ENCODE measurements around the gene FTCD.

The FTCD gene

DNA sequence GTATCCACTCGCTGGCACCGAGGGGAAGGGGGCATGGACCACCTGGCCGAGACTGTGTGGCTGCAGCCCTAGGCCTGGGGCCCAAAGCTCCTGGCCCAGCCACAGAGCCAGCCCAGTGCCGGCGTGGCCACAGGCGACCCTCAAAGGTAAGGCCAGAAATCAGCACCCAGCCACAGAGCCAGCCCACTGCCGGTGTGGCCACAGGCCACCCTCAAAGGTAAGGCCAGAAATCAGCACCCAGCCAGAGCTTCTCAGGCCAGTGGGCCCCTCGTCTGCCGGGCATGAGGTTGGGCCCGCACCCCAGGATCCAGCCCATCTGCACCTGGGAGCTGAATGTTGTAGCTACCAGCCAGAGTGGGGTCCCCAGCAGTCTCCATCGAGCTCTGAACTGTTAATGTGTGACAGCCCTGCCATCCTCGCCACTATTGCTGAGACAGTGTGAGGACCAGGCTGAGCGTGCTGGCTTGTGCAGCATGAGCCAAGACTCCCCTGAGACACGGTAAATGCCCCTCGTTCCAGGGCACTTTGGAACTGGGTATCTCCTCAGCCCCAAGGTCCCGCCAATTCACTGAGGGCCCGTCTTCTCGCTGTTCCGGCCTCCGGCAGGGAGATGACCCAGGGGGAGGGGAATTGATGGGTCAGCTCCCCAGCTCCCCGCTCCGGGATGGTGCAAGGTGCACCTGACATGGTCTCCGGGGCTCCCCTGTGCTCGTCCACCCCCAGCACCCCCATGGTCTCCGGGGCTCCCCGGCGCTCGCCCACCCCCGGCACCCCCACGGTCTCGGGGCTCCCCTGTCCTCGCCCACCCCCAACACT is 4.7 kb upstream of the FTCD start:
- Histone ChIP-seq H3K9ac (ENCODE audit: low read length) (no peak overlapping the region), H3K4me1 (ENCODE audit: control insufficient read depth, insufficient read depth, low read length) (no peaks in the 10 kb centered on the region), H3K27me3 (ENCODE audit: control insufficient read depth, insufficient read depth, low read length) (no peaks in the 10 kb centered on the region), H3K36me3 (ENCODE audit: control insufficient read depth, insufficient read depth, low read length) (no peaks in the 10 kb centered on the region), H3K4me3 (ENCODE audit: low read length) (no peak overlapping the region), H3K27ac (ENCODE audit: low read depth, low read length) (no peak overlapping the region)

DNA sequence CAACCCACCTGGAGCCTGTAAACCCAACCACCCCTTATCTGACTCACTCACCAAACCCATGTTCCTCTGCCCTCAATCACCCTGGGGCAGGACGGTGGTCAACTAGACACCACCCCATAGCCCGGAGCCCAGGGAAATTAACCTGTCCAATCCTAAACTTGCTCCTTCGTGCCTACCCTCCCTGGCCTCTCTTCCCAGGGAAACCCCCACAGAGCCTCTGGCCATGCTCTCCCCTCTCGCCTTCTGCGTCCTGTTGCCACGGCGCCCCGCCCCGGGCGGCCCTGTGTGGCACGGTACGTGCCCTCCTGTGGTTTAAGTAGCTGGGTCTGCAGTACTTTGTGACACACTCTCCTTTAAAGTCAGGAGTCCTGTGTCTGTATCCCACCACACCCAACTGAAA is 4.0 kb upstream of the FTCD start:
- Histone ChIP-seq H3K4me3 (ENCODE audit: low read length) (no peak overlapping the region), H3K27ac (ENCODE audit: low read depth, low read length) (no peak overlapping the region), H3K36me3 (ENCODE audit: control insufficient read depth, insufficient read depth, low read length) (no peaks in the 10 kb centered on the region), H3K9ac (ENCODE audit: low read length) (no peak overlapping the region), H3K4me1 (ENCODE audit: control insufficient read depth, insufficient read depth, low read length) (no peaks in the 10 kb centered on the region), H3K27me3 (ENCODE audit: control insufficient read depth, insufficient read depth, low read length) (no peaks in the 10 kb centered on the region)

DNA sequence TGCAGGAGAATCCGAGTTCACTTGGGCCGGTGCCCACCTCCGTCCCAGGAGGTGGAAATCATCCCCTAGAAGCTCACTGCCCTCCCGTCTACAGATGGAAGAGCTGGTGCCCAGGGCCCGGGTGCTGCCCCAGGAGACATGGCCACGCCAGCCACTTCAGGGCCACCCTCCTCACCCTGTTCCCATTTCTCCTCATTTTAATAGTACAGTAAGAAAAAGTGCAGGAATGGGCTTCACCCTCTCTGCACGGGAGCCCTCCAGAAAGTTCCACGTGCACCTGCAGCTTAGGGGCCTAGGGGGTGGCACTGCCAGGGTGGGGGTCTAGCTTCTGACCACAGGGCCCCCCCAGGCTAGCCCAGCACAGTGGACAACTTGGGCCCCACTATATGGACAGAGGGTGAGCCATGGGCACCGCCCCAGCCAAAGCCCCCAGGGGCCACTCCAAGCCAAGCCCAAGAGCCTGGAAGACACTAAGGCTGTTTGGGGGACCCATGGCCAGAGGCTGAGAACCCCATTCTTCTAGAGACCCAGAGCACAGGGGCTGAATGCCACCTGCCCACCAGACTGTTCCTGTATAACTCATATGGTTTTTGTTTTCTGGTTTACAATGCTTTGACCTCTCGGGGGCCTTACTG is 3.4 kb upstream of the FTCD start:
- H3K4me1 ChIP-seq (ENCODE audit: control insufficient read depth, insufficient read depth, low read length): no peaks in the 10 kb centered on the region
- no peak overlapping the region for H3K9ac ChIP-seq (ENCODE audit: low read length)

DNA sequence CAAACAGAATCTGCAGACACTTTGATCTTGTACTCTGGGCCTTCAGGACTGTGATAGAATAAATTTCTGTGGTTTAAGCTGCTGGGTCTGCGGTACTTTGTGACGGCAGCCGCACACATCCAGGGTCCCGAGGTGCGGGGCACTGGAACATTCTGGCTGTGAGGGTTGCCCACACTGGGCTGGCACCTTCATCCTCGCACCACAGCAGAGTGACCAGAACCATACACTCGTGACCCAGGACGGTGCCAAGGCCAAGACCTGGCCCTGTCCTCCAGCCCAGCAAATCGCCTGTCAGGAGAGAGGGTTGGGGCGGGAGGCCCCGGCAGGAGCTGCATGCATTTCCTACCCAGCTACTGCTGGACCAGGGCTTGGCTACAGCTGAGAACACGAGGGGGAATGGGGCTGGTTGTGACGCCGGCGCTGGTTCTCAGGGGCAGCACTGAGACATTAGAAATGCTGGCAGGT is 2.6 kb upstream of the FTCD start:
- Histone ChIP-seq H3K27me3 (ENCODE audit: control insufficient read depth, insufficient read depth, low read length) (no peaks in the 10 kb centered on the region), H3K36me3 (ENCODE audit: control insufficient read depth, insufficient read depth, low read length) (no peaks in the 10 kb centered on the region), H3K4me3 (ENCODE audit: low read length) (no peak overlapping the region), H3K9ac (ENCODE audit: low read length) (no peak overlapping the region), H3K4me1 (ENCODE audit: control insufficient read depth, insufficient read depth, low read length) (no peaks in the 10 kb centered on the region), H3K27ac (ENCODE audit: low read depth, low read length) (no peak overlapping the region)

More for the DNA sequence above, 3.4 kb upstream of the FTCD start:
- H3K27ac ChIP-seq (ENCODE audit: low read depth, low read length): no peak overlapping the region
- no peaks in the 10 kb centered on the region for H3K36me3 ChIP-seq (ENCODE audit: control insufficient read depth, insufficient read depth, low read length)
- no peak overlapping the region for H3K4me3 ChIP-seq (ENCODE audit: low read length)
- no peaks in the 10 kb centered on the region for H3K27me3 ChIP-seq (ENCODE audit: control insufficient read depth, insufficient read depth, low read length)

DNA sequence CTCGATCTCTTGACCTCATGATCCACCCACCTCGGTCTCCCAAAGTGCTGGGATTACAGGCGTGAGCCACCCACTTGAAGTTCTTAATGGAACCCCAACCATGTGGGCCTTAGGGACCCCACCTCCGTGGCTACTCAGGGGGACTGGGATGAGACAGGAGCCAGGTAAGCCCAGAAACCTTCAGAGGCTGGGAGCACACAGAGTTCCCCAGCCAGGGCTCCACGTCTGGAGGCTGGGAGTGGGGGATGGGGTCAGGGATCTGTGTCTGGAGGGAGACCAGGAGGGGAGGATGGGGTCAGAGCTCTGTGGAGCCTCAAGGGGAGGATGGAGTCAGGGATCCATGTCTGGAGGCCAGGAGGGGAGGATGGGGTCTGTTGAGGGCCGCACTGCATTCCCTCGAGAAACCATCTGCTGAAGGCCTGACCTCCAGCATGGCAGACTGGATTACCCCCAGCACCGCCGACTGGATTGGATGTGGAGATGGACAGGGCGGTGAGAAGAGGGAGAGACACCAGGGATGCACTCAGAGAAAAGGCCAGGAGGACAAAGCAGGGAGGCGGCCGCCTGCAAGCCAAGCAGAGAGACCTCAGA is 2.1 kb upstream of the FTCD start:
- Histone ChIP-seq H3K4me3 (ENCODE audit: low read length) (no peak overlapping the region), H3K9ac (ENCODE audit: low read length) (no peak overlapping the region), H3K27ac (ENCODE audit: low read depth, low read length) (no peak overlapping the region), H3K36me3 (ENCODE audit: control insufficient read depth, insufficient read depth, low read length) (no peaks in the 10 kb centered on the region), H3K4me1 (ENCODE audit: control insufficient read depth, insufficient read depth, low read length) (no peaks in the 10 kb centered on the region), H3K27me3 (ENCODE audit: control insufficient read depth, insufficient read depth, low read length) (no peaks in the 10 kb centered on the region)

DNA sequence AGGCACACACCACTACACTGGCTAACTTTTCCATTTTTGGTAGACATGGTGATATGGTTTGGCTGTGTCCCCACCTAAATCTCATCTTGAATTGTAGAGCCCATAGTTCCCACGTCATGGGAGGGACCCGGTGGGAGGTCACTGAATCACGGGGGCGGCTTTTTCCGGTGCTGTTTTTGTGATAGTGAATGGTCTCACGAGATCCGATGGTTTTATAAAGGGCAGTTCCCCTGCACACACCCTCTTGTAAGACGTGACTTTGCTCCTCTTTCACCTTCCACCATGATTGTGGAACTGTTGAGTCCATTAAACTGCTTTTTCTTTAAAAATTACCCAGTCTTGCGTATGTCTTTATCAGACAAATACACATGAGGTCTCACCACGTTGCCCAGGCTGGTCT is 1.3 kb upstream of the FTCD start:
- H3K9ac ChIP-seq (ENCODE audit: low read length): no peak overlapping the region
- no peaks in the 10 kb centered on the region for H3K27me3 ChIP-seq (ENCODE audit: control insufficient read depth, insufficient read depth, low read length)
- no peak overlapping the region for H3K4me3 ChIP-seq (ENCODE audit: low read length)
- H3K4me1 ChIP-seq (ENCODE audit: control insufficient read depth, insufficient read depth, low read length): no peaks in the 10 kb centered on the region
- no peak overlapping the region for H3K27ac ChIP-seq (ENCODE audit: low read depth, low read length)
- H3K36me3 ChIP-seq (ENCODE audit: control insufficient read depth, insufficient read depth, low read length): no peaks in the 10 kb centered on the region

DNA sequence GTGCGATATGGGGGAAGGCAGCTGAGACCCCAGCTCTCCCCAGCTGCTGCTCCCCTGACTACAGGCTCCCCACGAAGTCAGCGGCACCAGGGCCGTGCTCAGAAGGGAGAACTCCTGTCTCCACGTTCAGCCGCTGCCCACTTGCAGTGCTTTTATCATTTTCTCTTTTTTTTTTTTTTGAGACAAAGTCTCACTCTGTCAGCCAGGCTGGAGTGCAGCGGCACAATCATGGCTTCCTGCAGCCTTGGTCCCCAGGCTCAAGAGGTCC is 933 bp upstream of the FTCD start:
- H3K4me3 ChIP-seq (ENCODE audit: low read length): no peak overlapping the region
- H3K4me1 ChIP-seq (ENCODE audit: control insufficient read depth, insufficient read depth, low read length): no peaks in the 10 kb centered on the region
- H3K27ac ChIP-seq (ENCODE audit: low read depth, low read length): no peak overlapping the region
- no peaks in the 10 kb centered on the region for H3K36me3 ChIP-seq (ENCODE audit: control insufficient read depth, insufficient read depth, low read length)
- H3K9ac ChIP-seq (ENCODE audit: low read length): no peak overlapping the region
- no peaks in the 10 kb centered on the region for H3K27me3 ChIP-seq (ENCODE audit: control insufficient read depth, insufficient read depth, low read length)

DNA sequence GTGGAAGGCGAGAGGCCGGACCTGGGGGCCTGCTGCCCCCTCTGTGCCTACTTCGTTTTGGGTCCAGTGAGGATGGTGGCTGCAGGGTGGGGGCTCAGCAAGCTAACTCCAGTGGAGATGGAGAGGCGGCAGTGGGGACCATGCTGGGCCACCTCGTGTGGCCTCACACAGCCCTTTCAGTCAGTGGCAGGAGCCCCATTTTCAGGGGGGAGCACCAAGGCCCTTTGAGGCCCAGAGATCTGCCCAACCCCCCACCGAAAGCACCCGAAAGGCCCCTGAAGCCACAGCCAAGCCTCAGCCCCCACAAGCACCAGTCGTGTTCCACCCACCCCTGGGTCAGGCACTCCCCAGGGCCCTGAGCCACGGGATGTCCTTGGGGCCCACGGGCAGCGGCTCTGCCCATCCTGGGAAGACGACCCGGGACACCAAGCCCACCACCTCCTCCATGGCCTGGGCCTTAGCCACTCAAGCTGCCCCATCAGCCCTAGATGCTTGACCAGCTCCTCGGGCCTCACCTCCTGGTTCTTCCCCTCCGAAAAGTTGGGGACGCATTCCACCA is 345 bp downstream of the FTCD start:
- Histone ChIP-seq H3K27ac (ENCODE audit: low read depth, low read length) (no peak overlapping the region), H3K27me3 (ENCODE audit: control insufficient read depth, insufficient read depth, low read length) (no peaks in the 10 kb centered on the region), H3K9ac (ENCODE audit: low read length) (no peak overlapping the region), H3K4me3 (ENCODE audit: low read length) (no peak overlapping the region), H3K36me3 (ENCODE audit: control insufficient read depth, insufficient read depth, low read length) (no peaks in the 10 kb centered on the region), H3K4me1 (ENCODE audit: control insufficient read depth, insufficient read depth, low read length) (no peaks in the 10 kb centered on the region)

DNA sequence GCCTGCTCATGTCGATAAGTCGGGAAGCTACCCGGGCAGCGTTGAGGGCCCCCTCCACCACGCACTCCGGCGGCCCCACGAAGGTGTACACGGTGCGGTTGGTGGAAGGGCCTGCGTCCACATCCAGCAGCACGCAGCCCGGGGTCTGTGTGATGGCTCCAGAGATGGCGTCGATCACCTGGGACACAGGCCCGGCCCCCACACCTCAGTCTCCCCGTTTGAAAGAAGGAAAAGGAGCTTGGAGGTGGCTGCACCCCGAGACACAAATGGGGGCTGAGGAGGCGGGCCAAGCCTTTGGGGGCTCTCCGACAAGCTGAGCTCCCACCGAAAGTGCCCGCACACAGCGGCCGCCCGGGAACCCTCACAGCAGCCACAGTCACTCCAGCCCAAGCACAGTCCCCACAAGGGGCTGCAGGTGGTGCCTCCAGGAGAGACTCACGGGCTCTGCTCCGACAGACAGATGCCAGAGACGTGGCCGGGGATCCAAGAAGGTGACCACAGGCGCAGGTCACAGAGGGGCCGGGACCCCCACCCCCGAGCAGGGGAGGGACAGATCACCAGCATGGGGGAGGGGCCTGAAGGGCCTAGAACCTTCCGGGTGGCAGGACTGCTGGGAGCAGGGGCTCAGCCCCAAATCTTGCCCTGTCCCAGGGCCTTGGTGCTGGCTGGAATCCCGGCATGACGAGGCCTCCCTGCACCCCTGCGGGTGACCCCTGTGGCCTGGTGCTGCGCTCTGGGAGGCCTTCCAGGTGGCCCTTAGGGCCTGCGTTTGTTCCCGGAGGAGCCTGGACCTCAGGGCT is 1.0 kb downstream of the FTCD start:
- Histone ChIP-seq H3K27ac (ENCODE audit: low read depth, low read length) (no peak overlapping the region), H3K4me3 (ENCODE audit: low read length) (no peak overlapping the region), H3K4me1 (ENCODE audit: control insufficient read depth, insufficient read depth, low read length) (no peaks in the 10 kb centered on the region), H3K27me3 (ENCODE audit: control insufficient read depth, insufficient read depth, low read length) (no peaks in the 10 kb centered on the region), H3K36me3 (ENCODE audit: control insufficient read depth, insufficient read depth, low read length) (no peaks in the 10 kb centered on the region), H3K9ac (ENCODE audit: low read length) (no peak overlapping the region)

DNA sequence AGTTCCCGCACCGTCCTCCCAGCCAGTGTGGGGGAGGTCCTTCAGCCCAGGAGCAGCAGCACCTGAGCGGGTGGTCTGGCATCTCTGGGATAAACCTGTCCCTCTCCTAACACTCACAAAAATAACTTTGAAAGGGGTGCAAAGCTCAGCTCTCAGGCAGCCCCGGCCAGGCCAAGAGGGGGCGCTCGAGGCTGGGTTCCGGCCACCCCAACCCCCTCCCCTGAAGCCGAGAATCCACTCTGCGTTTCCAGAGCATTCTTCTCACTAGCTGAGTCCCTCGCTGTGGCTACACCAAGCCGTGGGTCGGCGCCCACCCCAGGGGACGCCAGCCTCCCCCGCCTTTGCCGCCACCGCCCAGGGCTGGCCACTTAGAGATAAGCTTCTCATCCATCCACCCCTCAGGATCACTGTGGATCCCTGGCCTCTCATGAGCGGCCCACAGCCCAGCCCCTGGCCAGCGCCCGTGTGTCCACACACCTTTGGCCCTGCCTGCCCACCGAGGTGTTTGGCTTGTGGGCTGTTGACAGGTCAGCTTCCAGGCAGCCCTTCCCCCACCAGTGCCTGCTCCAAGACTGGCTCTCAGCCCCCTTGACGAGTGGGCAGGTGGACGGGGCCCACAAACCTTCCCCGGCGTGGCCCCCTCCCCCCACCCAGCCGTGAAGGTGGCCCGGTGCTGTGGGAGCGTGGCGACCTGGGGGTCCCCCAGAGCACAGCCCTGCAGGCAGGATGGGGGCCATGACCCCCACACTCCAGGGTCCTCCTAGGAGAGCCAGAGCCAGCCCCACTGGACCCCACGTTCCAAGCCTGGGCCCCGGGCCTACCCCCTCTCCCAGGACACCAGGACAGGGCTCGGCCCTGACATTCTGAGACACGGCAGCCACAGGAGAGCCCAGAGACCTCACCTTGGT is 1.9 kb downstream of the FTCD start:
- Histone ChIP-seq H3K27me3 (ENCODE audit: control insufficient read depth, insufficient read depth, low read length) (no peaks in the 10 kb centered on the region), H3K4me1 (ENCODE audit: control insufficient read depth, insufficient read depth, low read length) (no peaks in the 10 kb centered on the region), H3K4me3 (ENCODE audit: low read length) (no peak overlapping the region), H3K36me3 (ENCODE audit: control insufficient read depth, insufficient read depth, low read length) (no peaks in the 10 kb centered on the region), H3K27ac (ENCODE audit: low read depth, low read length) (no peak overlapping the region), H3K9ac (ENCODE audit: low read length) (no peak overlapping the region)

DNA sequence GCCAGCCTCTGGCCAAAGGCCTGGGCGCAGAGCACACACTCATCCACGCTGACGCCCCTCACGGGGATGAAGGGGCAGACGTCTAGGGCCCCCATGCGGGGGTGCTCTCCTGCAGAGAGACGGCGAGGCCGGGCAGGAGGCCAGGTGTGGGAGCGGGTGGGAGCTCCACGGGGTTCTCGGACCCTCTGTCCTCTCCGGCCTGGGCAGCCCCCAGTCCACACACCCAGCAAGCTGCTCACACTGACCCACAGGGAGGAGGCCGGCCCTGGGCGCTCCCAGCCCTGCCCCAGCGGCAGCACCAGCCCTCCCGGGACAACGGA is 2.5 kb downstream of the FTCD start:
- Histone ChIP-seq H3K27ac (ENCODE audit: low read depth, low read length) (no peak overlapping the region), H3K4me3 (ENCODE audit: low read length) (no peak overlapping the region)

More for the DNA sequence above, 2.5 kb downstream of the FTCD start:
- H3K4me1 ChIP-seq (ENCODE audit: control insufficient read depth, insufficient read depth, low read length): no peaks in the 10 kb centered on the region
- H3K36me3 ChIP-seq (ENCODE audit: control insufficient read depth, insufficient read depth, low read length): no peaks in the 10 kb centered on the region
- no peak overlapping the region for H3K9ac ChIP-seq (ENCODE audit: low read length)
- H3K27me3 ChIP-seq (ENCODE audit: control insufficient read depth, insufficient read depth, low read length): no peaks in the 10 kb centered on the region
